GM23248 (cell line): ENCODE measurements around the gene ITGA8.

Experiments used
- EZH2 ChIP-seq: fragments of 200-600 bp; sonication (generic); IDR thresholded peaks from 2 replicates; pipeline ENCODE4 v1.6.1; 2018; ENCODE audit warnings: antibody characterized with exemption, mild to moderate bottlenecking; ENCODE audit not compliant: insufficient read depth, poor library complexity, severe bottlenecking
- EZH2phosphoT487 ChIP-seq: fragments of 200-600 bp; sonication (generic); IDR thresholded peaks from 2 replicates; pipeline ENCODE4 v1.6.1; 2018; ENCODE audit warnings: antibody characterized with exemption, moderate library complexity, mild to moderate bottlenecking, low read depth; ENCODE audit not compliant: insufficient read depth

- TF ChIP-seq EZH2 (no peak), EZH2phosphoT487 (no peak)
Observed at GRCh38 chr10:15710455-15710854, 9.3 kb downstream of the ITGA8 start.
